Measurements from ENCODE around the gene CLIC5.

Gene CLIC5

DNA sequence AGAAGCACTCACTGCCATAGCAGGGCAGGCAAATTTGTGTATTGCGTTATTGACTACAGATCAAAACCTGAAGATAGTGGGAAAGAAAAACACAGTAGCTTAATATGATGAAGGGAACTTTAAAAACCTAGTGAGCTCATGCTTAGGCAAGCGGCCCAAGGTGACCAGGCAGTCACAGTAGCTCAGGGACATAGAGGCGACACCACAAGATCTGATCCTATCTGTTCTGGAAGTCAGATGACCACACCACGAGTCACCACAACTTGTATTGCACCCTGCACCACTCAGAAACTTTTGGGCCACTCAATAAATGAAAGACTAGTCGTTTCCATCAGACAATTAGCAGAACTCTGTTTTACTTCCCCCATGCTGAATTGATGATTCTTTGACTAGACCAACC, 4.9 kb downstream of the CLIC5 start:
- no peak overlapping the region for H3K4me3 ChIP-seq
- no peak overlapping the region for H3K27ac ChIP-seq
- TF ChIP-seq, protein P1, sequence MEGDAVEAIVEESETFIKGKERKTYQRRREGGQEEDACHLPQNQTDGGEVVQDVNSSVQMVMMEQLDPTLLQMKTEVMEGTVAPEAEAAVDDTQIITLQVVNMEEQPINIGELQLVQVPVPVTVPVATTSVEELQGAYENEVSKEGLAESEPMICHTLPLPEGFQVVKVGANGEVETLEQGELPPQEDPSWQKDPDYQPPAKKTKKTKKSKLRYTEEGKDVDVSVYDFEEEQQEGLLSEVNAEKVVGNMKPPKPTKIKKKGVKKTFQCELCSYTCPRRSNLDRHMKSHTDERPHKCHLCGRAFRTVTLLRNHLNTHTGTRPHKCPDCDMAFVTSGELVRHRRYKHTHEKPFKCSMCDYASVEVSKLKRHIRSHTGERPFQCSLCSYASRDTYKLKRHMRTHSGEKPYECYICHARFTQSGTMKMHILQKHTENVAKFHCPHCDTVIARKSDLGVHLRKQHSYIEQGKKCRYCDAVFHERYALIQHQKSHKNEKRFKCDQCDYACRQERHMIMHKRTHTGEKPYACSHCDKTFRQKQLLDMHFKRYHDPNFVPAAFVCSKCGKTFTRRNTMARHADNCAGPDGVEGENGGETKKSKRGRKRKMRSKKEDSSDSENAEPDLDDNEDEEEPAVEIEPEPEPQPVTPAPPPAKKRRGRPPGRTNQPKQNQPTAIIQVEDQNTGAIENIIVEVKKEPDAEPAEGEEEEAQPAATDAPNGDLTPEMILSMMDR (IDR thresholded peaks at IDR 0.05): no peak

DNA sequence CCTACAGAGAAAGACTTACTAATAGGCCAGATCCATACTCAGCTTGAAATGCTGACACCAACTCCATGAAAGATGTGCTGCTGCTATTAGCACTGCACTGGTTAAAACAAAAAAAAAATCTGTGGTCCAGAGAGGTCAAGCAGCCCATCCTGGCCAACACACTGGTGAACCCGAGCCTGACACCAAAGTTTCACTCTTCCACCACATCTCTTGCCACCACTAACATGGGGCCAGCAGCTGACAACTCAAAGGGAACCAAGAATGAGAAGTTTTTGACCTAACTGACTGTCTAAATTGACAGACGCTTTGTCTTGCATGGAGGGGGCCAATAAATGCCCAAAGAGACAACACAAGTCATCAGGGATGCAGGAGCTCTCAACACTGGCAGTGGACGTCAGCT, 5.4 kb downstream of the CLIC5 start:
- no peaks in the 10 kb centered on the region for H3K9me3 ChIP-seq
- intact Hi-C loops (cut with DNase I; ENCODE audit: low total_unique reads): no loop called here
- peaks cover 0 to 13% of the 10 kb centered on the region in 2 donors for H3K27me3 ChIP-seq
- TF ChIP-seq, protein P1 (IDR thresholded peaks at IDR 0.05): no peak
- H3K36me3 ChIP-seq: no peaks in the 10 kb centered on the region
- H3K27ac ChIP-seq: no peak overlapping the region
- H3K4me3 ChIP-seq: no peak overlapping the region
- peaks cover 0 to 12% (median 6%) of the 10 kb centered on the region in 4 donors for H3K4me1 ChIP-seq
- DNase-seq: no peak

More for the DNA sequence above, 4.9 kb downstream of the CLIC5 start:
- Histone ChIP-seq H3K36me3 (no peaks in the 10 kb centered on the region), H3K4me1 (peaks cover 0 to 17% (median 11%) of the 10 kb centered on the region in 4 donors), H3K9me3 (no peaks in the 10 kb centered on the region), H3K27me3 (peaks cover 0 to 18% of the 10 kb centered on the region in 2 donors)
- DNase-seq: no peak
- intact Hi-C loops (cut with DNase I; ENCODE audit: low total_unique reads): no loop called here

DNA sequence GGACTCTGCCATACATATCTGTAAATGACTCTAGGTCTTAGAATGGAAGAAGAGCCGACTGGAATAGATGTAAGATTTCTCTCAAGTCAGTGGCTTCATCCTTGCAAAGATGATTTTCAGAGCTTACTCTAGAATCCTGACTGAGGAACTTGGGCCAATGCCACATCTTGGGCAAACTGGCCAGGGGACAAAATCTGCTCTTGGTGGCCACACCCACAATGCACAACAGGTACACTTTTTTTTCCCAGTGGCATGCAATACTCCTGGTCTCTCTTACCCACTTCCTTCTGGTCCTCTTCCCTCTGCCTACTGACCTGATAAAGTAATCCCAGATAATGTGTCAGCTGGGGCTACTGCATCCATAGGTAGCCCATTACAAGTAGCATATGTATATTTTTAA, 13.4 kb downstream of the CLIC5 start:
- H3K36me3 ChIP-seq: no peaks in the 10 kb centered on the region
- intact Hi-C loops (cut with DNase I; ENCODE audit: low total_unique reads): no loop called here
- TF ChIP-seq, protein P1 (IDR thresholded peaks at IDR 0.05): no peak
- no peaks in the 10 kb centered on the region for H3K27me3 ChIP-seq
- H3K4me1 ChIP-seq: no peaks in the 10 kb centered on the region
- no peak overlapping the region for H3K4me3 ChIP-seq
- H3K27ac ChIP-seq: no peak overlapping the region
- H3K9me3 ChIP-seq: no peaks in the 10 kb centered on the region
- no peak for DNase-seq

DNA sequence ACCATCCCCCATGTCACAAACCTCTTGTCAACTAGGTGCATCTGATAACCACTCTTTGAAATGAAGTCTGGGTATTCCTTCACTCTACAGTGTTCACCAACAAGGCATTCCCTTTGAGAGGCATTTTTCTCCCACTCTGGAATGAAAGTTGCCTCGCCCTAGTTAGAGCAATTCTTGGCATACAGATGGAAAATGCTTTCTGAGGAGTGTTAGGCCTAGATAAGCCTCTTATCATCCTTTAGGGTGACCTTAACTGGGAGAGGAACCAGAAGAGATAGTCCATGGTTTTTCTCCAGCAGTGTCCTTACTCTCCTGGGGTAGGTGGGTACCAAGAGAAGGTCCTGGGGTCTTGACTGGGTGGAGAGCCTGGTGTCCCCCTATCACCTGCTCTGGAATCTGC, 14.8 kb downstream of the CLIC5 start:
- Histone ChIP-seq H3K36me3 (no peaks in the 10 kb centered on the region), H3K4me3 (no peak overlapping the region), H3K9me3 (no peaks in the 10 kb centered on the region), H3K27me3 (no peaks in the 10 kb centered on the region), H3K27ac (no peak overlapping the region), H3K4me1 (no peaks in the 10 kb centered on the region)
- TF ChIP-seq, protein P1 (IDR thresholded peaks at IDR 0.05): no peak
- intact Hi-C loops (cut with DNase I; ENCODE audit: low total_unique reads): no loop called here
- DNase-seq: no peak

DNA sequence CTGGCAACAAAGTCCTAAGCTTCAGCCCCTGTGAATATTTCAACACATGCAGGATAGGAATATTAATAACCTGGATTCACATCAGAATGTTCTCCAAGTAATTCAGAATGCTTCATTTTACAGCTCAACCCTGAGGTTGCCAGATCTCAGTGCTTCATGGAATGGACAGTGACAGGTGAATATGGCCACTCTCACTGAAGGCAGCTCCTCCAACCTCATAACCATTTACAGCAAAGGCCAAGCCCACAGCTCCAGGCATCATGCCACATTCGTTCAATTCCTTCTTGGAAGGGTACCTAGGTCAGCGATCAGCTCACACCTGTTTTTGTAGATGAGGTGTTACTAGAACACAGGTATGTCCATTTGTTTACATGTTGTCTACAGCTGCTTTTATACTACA, 17.1 kb downstream of the CLIC5 start:
- Histone ChIP-seq H3K9me3 (no peaks in the 10 kb centered on the region), H3K27ac (no peak overlapping the region), H3K4me1 (no peaks in the 10 kb centered on the region), H3K4me3 (no peak overlapping the region), H3K27me3 (no peaks in the 10 kb centered on the region), H3K36me3 (no peaks in the 10 kb centered on the region)
- no peak for DNase-seq
- TF ChIP-seq, protein P1 (IDR thresholded peaks at IDR 0.05): no peak
- intact Hi-C loops (cut with DNase I; ENCODE audit: low total_unique reads): no loop called here

DNA sequence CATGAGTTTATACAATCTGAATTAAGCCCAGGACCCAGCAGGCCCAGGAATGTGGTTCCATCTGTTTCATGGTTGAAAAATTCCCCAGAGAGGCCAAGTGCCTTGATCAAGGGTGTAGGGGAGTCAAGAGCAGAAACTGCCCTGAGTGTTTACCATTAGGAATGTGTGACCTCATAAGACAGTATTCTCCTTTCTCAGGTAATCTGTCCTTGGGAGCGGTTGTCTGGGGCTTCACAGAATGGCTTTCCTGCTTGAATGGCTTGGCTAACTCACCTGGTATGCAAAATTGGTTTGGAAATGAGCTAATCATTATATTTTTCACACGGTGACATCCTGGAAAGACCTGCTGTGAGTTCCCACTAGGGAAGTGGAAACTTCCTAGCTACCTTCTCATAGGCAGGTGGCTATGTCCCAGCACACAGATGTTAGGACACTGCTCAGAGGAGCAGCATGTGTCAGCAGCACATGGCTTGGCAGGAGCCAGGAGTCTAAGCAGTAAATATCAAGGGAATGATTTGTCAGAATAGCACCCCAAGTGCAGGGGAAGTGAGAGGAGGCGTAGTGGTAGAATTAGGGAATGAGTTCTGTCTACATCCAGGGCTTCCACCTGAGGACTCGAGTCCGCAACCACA, 17.7 kb downstream of the CLIC5 start:
- TF ChIP-seq, protein P1 (IDR thresholded peaks at IDR 0.05): no peak
- H3K27ac ChIP-seq: no peak overlapping the region
- no peaks in the 10 kb centered on the region for H3K4me1 ChIP-seq
- no peaks in the 10 kb centered on the region for H3K9me3 ChIP-seq
- DNase-seq: no peak
- no peak overlapping the region for H3K4me3 ChIP-seq
- no peaks in the 10 kb centered on the region for H3K36me3 ChIP-seq
- H3K27me3 ChIP-seq: no peaks in the 10 kb centered on the region
- intact Hi-C loops (cut with DNase I; ENCODE audit: low total_unique reads): no loop called here

Data from tibial artery (tissue), 4 donors.